GM19324 (cell line): ENCODE results near the gene IL1R2.

Source experiments
- ATAC-seq: cut with Tn5 transposase; IDR thresholded peaks from one replicate; pipeline ENCODE4 v1.9.1; 2021; ENCODE audit warnings: mild to moderate bottlenecking, moderate library complexity; ENCODE audit not compliant: unreplicated experiment, low FRiP score

IL1R2 gene

GRCh38 chr2:102034683-102035548 is 43.2 kb downstream of the IL1R2 start:
- no peak for ATAC-seq

GRCh38 chr2:102037681-102038080 is 45.9 kb downstream of the IL1R2 start:
- no peak for ATAC-seq

DNA sequence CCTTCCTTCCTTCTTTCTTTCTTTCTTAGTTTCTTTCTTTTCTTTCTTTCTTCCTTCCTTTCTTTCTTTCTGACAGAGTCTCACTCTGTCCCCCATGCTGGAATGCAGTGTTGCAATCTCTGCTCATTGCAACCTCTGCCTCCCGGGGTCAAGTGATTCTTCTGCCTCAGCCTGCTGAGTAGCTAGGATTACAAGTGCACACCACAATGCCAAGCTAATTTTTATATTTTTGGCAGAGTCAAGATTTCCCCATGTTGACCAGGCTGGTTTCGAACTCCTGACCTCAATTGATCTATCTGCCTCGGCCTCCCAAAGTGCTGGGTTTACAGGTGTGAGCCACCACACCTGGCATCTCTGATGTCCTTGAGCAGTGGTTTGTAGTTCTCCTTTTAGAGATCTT is 48.5 kb downstream of the IL1R2 start:
- no peak for ATAC-seq

DNA sequence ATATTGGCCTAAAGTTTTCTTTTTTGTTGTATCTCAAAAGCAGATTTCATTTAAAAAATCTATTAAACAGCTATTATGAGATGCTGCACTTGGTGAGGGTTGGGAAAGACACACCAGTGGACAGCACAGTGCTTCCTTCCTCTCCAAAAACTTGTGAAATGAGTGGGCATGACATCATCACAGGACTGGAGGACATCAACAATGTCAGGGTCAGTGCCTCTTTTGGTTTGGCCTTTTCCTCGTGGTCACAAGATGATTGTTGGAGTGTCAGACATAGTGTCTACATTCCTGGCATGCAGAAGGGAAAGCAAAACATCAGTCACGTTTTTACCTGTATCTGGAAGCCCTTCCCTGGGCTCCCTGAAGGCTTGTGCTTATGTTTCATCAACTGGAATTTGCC is 49.6 kb downstream of the IL1R2 start:
- no peak for ATAC-seq

DNA sequence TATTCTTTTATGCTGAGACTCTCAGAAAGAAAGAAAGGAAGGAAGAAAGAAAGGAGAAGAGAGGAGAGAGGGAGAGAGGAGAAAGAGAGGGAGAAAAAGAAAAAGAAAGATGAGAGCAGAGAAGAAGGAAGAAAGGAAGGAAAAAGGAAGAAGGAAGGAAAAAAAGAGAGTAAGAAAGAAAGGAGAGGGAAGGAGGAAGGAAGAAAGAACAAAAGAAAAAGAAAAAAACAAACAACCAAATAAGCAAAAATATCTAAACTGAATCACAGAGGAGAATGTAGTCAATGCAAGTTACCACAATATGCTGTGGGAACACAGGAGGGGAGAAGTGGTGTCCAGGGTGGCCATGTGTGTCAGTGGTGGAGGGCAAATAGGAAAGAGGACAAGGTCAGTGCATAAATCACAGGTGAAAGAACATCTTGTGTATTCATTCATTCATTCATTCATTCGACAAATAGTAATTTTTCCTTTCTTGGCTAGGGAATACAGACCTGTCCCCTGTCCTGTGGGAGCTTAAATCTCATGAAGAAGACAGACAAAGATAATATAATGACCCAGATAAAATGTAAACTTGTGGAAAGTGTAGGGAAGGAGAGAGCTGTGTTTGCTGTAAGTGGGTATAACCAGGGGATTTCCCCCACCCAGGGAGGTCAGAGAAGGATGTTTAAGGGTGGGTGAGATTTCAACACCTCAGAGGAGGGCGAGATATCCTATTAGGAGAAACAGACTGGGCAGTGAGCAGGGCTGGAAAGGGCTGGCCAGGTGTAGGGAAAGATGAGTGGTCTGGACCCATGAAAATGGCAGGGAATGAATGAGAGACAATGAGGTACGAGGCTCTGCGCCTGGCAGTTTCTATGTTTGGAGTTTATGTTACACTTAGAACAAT is 50.7 kb downstream of the IL1R2 start:
- ATAC-seq: no peak

DNA sequence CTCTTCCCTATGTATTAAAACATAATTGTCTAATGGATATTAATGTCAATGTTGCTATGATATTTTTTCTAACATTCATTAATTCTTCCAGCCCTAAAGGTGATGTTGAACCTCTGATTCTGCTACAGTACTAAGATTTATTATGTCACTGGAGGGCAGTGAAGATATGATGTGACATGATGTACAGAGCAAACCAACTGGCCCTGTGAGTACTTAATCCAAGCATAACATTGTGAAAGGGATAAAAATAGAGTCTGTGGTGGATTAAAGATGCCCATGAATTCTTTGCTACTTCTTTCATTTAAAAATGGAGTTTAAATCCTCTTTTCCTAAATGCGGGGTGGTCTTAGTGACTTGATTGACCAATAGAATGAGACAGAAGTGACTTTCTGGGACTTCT is 51.8 kb downstream of the IL1R2 start:
- no peak for ATAC-seq

- ATAC-seq: no peak
Measured at GRCh38 chr2:102044235-102044896, 52.6 kb downstream of the IL1R2 start.

- ATAC-seq: no peak
Measured at GRCh38 chr2:102044967-102045489, 53.3 kb downstream of the IL1R2 start.

DNA sequence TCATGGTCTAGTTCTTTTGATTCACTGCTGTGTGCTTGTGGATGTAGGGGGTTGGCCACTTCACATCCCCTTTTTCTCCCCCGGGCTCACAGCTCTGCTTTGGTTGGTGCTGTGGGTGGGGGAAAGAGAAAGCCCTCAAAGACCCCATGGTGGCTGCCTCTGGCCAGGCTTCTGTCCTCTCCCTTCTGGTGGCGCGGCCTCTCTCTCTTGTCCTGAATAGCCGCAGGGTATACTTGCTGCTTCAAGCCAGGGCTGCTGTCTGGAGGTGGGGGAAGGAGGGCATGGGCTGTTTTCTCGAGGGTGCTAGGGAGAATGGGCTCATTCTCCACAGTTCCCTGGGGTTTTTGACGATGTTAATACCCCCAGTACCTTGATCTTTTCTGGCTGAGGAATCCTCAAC is 53.9 kb downstream of the IL1R2 start:
- no peak for ATAC-seq

DNA sequence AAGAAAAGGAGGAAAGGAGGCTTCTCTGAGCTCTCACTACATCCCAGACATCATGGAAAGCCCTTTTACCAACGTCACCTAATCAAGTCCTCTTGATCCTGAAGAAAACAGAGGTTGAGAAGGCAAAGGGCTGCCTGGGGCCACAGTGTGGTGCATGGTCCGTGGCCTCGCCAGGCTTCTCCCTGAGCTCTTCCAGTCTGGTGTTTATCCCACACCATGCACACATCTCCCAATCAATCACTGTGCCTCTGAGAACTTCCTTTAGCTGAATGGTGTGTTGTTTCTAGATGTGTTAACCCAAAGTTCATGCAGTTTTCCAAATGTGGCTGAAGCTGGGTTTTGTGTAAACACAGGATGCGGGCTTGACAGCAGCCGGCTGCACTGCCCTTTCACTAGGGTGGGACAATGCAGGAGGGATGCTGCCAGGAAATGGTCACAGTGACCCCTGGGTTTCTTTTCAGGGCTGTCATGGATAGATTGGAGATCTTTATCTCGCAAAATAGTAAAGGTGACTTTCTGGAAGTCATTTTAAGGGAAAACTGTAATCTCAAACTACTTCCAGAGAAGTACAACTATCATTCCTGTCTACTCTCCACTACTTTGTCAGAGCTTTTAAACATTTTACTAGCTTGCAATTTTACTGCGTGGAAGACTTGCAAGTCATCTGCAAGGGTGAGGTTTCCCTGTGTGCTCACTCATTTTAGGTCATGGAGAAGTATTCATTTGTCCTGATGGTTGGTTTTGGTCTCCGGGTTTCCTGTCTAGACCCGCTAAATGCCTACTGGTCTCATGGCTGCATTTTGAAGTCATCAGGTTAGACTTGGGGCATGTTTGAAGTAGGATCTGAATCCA is 54.6 kb downstream of the IL1R2 start:
- ATAC-seq: no peak

- no peak for ATAC-seq
Measured at GRCh38 chr2:102048465-102048864, 56.7 kb downstream of the IL1R2 start.

DNA sequence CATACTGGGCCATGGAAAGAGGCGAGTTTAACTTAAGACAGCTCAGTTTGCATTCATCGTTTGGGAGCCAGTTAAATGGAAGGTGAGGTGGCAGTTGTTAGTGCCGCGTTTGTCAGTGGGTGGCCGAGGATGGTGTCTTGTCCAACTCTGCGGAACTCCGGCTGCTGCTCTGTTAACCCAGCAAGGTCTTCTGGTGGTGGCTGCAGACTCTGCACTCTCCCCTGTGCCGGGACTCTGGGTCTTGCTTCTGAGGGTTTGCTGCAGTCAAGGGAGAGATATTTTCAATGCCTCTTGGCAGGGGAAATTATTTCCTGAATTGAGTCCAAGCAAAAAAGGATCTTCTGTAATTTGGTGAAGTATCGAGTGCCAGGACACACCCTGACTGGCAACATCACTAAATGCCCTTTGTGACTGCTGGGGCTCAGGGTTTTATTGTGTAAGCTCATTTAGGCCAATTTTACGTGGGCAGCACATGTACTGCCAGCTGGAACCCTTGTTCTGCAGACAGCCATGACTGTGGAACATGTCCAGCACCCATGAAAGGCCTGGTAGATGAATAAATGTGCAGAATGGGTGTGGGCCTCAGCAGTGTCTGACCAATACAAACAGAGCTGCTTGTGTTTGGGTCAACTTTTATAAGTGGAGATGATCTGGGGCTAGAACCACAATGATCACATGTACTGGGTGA is 58.1 kb downstream of the IL1R2 start:
- no peak for ATAC-seq

GRCh38 chr2:102050854-102051391 is 59.2 kb downstream of the IL1R2 start:
- ATAC-seq: no peak

DNA sequence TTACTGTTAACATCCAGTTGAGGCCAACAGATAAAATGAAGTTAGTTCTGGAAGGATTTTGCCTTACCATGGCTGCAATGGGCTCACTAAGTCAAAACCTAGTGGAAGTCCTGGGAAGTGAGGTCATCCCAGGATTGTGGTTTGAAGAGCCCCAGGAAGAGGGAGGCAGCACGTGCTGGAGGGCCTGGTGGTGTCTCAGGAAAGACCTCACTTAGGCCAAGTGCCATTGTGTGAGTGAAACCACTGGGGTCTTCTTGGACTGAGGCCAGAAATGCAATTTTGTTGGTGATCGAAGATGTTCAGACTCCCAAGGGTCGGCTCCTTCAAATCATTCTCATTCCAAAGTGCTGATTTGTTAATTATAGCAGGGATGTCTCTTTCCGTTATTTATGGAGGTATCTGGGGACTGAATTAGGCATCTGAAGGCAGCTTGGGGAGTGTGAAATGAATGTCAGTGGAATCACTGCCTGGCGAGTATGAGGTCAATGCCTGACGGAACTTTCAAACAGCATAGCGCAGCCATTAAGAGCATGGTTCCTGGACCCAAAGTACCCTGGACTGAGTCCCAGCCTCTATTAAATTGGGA is 60.0 kb downstream of the IL1R2 start:
- no peak for ATAC-seq

DNA sequence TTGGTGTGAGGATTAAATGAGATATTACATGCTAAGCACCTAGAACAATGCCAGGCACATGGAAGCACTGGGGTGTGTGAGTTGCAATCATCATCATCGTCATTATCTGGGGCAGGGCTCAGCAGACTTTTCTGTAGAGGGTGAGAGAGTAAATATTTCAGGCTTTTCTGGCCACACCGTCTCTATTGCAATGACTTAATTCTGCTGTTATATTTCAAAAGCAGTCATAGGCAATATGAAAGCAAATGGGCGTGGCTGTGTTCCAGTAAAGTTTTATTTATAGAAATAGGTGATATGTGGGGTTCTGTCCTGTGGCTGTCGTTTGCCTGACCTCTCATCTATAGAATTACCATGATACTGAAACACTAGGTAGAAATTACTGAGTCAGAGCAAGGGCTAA is 60.6 kb downstream of the IL1R2 start:
- no peak for ATAC-seq

DNA sequence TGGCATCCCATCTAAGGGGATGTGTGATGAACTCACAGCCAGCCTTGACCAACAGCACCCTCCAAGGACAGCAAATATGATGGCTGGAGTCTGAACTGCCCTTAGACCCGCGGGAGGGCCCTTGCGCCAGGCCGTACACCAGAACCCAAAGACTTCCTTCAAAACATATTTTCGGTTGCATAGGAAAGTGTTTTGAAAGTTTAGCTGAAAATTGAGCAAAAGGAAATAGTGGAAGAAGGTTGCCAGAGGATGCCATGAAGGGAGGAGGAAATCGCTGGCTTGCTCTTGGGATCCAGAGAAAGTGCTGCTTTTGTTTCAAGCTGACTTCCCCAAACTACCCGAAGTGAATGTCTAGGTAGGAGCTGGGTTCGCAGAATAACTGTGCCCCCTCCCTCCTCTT is 61.3 kb downstream of the IL1R2 start:
- no peak for ATAC-seq

DNA sequence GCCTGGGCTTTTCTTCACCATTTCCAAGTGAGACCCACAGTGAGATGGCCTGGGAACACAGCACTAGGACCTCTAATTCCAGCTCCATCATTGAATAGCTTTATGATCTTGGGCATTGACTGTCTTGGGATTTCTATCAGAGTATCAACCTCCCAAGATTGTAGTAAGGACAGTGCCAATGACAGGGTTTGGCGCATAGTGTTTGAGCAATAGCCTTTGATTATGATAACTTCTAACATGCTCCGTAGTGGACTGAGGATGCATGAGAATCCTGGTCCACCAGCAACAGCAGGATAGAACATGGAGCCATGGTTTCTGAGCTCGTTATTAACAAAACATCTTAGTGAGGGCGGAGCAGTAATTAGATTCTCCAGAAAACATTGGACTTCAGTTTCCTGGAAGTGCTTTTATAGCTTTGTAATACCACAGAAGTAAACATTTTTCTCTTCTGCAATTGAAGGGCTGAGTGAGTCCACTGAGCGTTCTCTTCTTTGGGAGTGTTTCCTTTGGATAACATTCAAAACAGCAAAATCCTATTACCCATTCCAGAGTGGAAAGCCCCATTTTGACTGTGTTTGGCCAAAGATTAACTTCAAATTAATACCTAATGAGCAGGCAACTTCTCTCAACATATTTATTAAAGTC is 63.7 kb downstream of the IL1R2 start:
- no peak for ATAC-seq

GRCh38 chr2:102056079-102056581 is 64.4 kb downstream of the IL1R2 start:
- ATAC-seq: no peak
